Kidney (tissue), 14 donors: ENCODE measurements around the gene FAM110D. TPM values are rescaled to one million over a fixed set of nuclear protein-coding genes. Genes with fewer than 3 reads are reported as not detected.

Experiments
- DNase-seq, 5 donors: peaks; one replicate each; pipeline ENCODE4 v3.0.0-alpha.2; 2013 to 2020
- FAIRE-seq: peaks from 2 replicates; lab custom pipeline; 2012; peaks lifted over from hg19 to GRCh38; lab: Jason Lieb, UNC
- H3K27ac ChIP-seq, 2 donors: one replicate each; pipeline ENCODE4 v1.7.0; 2013; ENCODE audit warnings: low read depth in 2 of 2, low read length in 2 of 2, inconsistent platforms in 1 of 2
- H3K27me3 ChIP-seq: one replicate; pipeline ENCODE4 v1.7.1; 2013; ENCODE audit warnings: low read length, inconsistent platforms; ENCODE audit not compliant: control insufficient read depth, insufficient read depth
- H3K36me3 ChIP-seq, 3 donors: one replicate each; pipeline versions ENCODE4 v1.7.0 to v1.7.1; 2013; ENCODE audit warnings: low read length in 3 of 3, control low read depth in 1 of 3, inconsistent platforms in 1 of 3; ENCODE audit not compliant: insufficient read depth in 3 of 3, control insufficient read depth in 2 of 3
- H3K4me1 ChIP-seq, 3 donors: one replicate each; pipeline versions ENCODE4 v1.7.0 to v1.7.1; 2013; ENCODE audit warnings: low read length in 3 of 3, inconsistent platforms in 1 of 3, low read depth in 1 of 3; ENCODE audit not compliant: control insufficient read depth in 2 of 3, insufficient read depth in 2 of 3
- H3K4me3 ChIP-seq, 3 donors: one replicate each; pipeline versions ENCODE4 v1.7.0 to v1.8.1; 2013; ENCODE audit warnings: low read length in 3 of 3, control low read depth in 1 of 3, inconsistent platforms in 1 of 3
- H3K9ac ChIP-seq, 3 donors: one replicate each; pipeline versions ENCODE4 v1.7.0 to v1.7.1; 2013; ENCODE audit warnings: low read length in 3 of 3, control low read depth in 1 of 3, inconsistent platforms in 1 of 3
- H3K9me3 ChIP-seq, 3 donors: one replicate each; pipeline versions ENCODE4 v1.7.0 to v1.7.1; 2013; ENCODE audit warnings: low read length in 3 of 3, control low read depth in 1 of 3, inconsistent platforms in 1 of 3; ENCODE audit not compliant: control insufficient read depth in 2 of 3, insufficient read depth in 1 of 3
- intact Hi-C: fragments of 100-400 bp; cut with DNase I; formaldehyde crosslinking; loops from one replicate; pipeline ENCODE4 v1.11.1; 2022
- polyA plus RNA-seq: library from polyadenylated mRNA; stranded (reverse); fragments of 350-450 nt; fragmentation: Illumina TruSeq; extraction: RNeasy Lipid Tissue Mini Kit (QIAGEN cat#74804); gene quantifications from one replicate; pipeline ENCODE4 v1.2.3, GENCODE V29; 2014; ENCODE audit warnings: low read depth, low replicate concordance; ENCODE audit not compliant: insufficient read depth
- total RNA-seq: library from RNA; stranded (reverse); fragmentation: NEBNext Ultra II Directional; extraction: Animal tissue kit (Norgen Biotek cat#: 25700); gene quantifications from one replicate; pipeline ENCODE4 v1.2.1, GENCODE V29; 2021
- TF ChIP-seq, protein P1 (sequence below): IDR thresholded peaks from 3 replicates; pipeline ENCODE4 v1.5.1; 2012; ENCODE audit warnings: mild to moderate bottlenecking, moderate library complexity, borderline replicate concordance; ENCODE audit not compliant: insufficient read depth; ENCODE audit errors: extremely low read depth
- donor health status: control.
- donor health status: control.
- donor health status: control.
- donor health status: control.
- donor health status: control.
- donor health status: DM: yes; HTN: yes; CAD: no.
- donor health status: Normal renal cell carcinoma (clear cell type).

The FAM110D gene
- total and polyA plus RNA-seq, 2 donors from 2014 or later = 4.2 to 8.1 TPM

- intact Hi-C loops = no loop called here
- peak overlapping the region; percentile 67 to 80 for H3K27ac ChIP-seq
- no peaks in the 10 kb centered on the region for H3K27me3 ChIP-seq
- H3K4me3 ChIP-seq = peak overlapping the region; percentile 74 to 96 (median 79)
- FAIRE-seq (no peak), DNase-seq (peak; percentile 87 to 93 (median 90))
- no peaks in the 10 kb centered on the region for H3K9me3 ChIP-seq
- peaks cover 4 to 7% (median 5%) of the 10 kb centered on the region in 3 donors for H3K4me1 ChIP-seq
- TF ChIP-seq, protein P1, sequence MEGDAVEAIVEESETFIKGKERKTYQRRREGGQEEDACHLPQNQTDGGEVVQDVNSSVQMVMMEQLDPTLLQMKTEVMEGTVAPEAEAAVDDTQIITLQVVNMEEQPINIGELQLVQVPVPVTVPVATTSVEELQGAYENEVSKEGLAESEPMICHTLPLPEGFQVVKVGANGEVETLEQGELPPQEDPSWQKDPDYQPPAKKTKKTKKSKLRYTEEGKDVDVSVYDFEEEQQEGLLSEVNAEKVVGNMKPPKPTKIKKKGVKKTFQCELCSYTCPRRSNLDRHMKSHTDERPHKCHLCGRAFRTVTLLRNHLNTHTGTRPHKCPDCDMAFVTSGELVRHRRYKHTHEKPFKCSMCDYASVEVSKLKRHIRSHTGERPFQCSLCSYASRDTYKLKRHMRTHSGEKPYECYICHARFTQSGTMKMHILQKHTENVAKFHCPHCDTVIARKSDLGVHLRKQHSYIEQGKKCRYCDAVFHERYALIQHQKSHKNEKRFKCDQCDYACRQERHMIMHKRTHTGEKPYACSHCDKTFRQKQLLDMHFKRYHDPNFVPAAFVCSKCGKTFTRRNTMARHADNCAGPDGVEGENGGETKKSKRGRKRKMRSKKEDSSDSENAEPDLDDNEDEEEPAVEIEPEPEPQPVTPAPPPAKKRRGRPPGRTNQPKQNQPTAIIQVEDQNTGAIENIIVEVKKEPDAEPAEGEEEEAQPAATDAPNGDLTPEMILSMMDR = no peak
- peak overlapping the region; percentile 43 to 84 (median 69) for H3K9ac ChIP-seq
- peaks cover 0 to 7% (median 3%) of the 10 kb centered on the region in 3 donors for H3K36me3 ChIP-seq
Measured at GRCh38 chr1:26110731-26111529, 47.9 kb upstream of the FAM110D start.

- Histone ChIP-seq H3K4me1 (peaks cover 4 to 7% (median 5%) of the 10 kb centered on the region in 3 donors), H3K27me3 (no peaks in the 10 kb centered on the region), H3K9ac (peak within 1 kb of the TSS; percentile 83 to 88 (median 84)), H3K27ac (peak within 1 kb of the TSS; percentile 91 to 95), H3K36me3 (peaks cover 0 to 7% (median 3%) of the 10 kb centered on the region in 3 donors), H3K4me3 (peak within 1 kb of the TSS; percentile 95 to 97 (median 96)), H3K9me3 (no peaks in the 10 kb centered on the region)
- FAIRE-seq (no peak), DNase-seq (peak; percentile 96 to 98 (median 97))
- TF ChIP-seq, protein P1 = no peak
- intact Hi-C loops = no loop called here
Measured at GRCh38 chr1:26111530-26112406, 47.1 kb upstream of the FAM110D start, which contains the start of gene PDIK1L. PDIK1L (plus strand) TSS chr1:26111824; CDS start chr1:26114309, 2,485 bp downstream.

GRCh38 chr1:26112407-26112775, 46.5 kb upstream of the FAM110D start:
- H3K36me3 ChIP-seq = peaks cover 0 to 7% (median 3%) of the 10 kb centered on the region in 3 donors
- H3K27ac ChIP-seq = peak overlapping the region; percentile 91 to 95
- peak in 1 of 5 donors; percentile 46 for DNase-seq
- no peak for FAIRE-seq
- H3K4me1 ChIP-seq = peaks cover 4 to 7% (median 5%) of the 10 kb centered on the region in 3 donors
- intact Hi-C loops = no loop called here
- H3K27me3 ChIP-seq = no peaks in the 10 kb centered on the region
- H3K9me3 ChIP-seq = no peaks in the 10 kb centered on the region
- TF ChIP-seq, protein P1 = no peak
- peak overlapping the region; percentile 58 to 80 (median 72) for H3K9ac ChIP-seq
- H3K4me3 ChIP-seq = peak overlapping the region; percentile 95 to 97 (median 96)
